GM10266 (cell line): Measurements from ENCODE around the gene GDA.

Experiments
- DNase-seq: peaks from one replicate; pipeline ENCODE4 v3.0.0; 2012; ENCODE audit errors: extremely low spot score
- TF ChIP-seq, protein P1 (sequence below): IDR thresholded peaks from 2 replicates; pipeline ENCODE4 v1.5.1; 2012; ENCODE audit warnings: mild to moderate bottlenecking, low read depth; ENCODE audit not compliant: control insufficient read depth, insufficient read depth; ENCODE audit errors: missing control alignments

The GDA gene

GRCh38 chr9:72149231-72149975, at the start of gene GDA:
Gene GDA (plus strand): TSS chr9:72149440. CDS start chr9:72149560, 120 bp downstream.
- TF ChIP-seq, protein P1, sequence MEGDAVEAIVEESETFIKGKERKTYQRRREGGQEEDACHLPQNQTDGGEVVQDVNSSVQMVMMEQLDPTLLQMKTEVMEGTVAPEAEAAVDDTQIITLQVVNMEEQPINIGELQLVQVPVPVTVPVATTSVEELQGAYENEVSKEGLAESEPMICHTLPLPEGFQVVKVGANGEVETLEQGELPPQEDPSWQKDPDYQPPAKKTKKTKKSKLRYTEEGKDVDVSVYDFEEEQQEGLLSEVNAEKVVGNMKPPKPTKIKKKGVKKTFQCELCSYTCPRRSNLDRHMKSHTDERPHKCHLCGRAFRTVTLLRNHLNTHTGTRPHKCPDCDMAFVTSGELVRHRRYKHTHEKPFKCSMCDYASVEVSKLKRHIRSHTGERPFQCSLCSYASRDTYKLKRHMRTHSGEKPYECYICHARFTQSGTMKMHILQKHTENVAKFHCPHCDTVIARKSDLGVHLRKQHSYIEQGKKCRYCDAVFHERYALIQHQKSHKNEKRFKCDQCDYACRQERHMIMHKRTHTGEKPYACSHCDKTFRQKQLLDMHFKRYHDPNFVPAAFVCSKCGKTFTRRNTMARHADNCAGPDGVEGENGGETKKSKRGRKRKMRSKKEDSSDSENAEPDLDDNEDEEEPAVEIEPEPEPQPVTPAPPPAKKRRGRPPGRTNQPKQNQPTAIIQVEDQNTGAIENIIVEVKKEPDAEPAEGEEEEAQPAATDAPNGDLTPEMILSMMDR: no peak
- DNase-seq: no peak

GRCh38 chr9:72102520-72102919, 46.7 kb upstream of the GDA start:
- TF ChIP-seq, protein P1: no peak

GRCh38 chr9:72113056-72113455, 36.2 kb upstream of the GDA start:
- TF ChIP-seq, protein P1: no peak
- no peak for DNase-seq

More at GRCh38 chr9:72102520-72102919, 46.7 kb upstream of the GDA start:
- no peak for DNase-seq

GRCh38 chr9:72119853-72120252, 29.4 kb upstream of the GDA start:
- TF ChIP-seq, protein P1: no peak
- no peak for DNase-seq

DNA sequence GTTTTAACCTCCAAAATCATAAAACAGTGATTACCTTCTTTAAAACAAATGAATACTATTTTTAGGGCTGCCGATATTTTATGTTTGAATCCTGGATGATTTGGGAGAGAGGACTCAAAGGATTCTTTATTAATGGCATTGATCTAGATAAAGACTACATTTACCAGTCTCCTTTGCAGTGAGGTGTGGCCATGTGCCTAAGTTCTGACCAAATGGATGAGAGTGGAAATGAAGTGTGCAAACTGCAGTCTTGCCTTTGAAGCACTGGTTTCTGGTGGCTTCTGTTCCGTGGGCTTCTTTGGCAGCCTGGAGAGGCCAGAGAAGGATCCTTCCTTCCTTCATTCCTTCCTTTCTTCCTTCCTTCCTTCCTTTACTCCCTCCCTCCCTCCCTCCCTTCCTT, 24.3 kb upstream of the GDA start:
- DNase-seq: no peak

DNA sequence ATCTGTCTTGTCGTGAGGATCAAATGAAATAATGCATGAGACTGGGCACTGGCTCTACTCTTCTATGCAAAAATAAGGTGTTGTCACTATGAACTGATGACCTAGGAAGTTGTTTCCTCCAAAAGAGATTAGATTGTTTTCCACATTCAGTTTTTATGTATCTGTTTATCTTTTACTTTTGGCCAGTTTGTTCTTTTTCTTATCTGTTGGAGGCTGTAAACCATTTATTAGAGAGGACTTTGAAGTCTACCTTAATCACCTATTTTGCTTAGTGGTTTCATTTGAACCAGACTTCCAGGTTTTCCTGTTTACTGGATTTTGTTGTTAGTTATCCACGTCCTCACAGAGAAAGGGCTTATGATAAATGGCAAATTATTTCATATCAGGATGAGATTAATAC, 21.5 kb upstream of the GDA start:
- DNase-seq: no peak
- TF ChIP-seq, protein P1: no peak

More for the DNA sequence above, 24.3 kb upstream of the GDA start:
- TF ChIP-seq, protein P1: no peak

DNA sequence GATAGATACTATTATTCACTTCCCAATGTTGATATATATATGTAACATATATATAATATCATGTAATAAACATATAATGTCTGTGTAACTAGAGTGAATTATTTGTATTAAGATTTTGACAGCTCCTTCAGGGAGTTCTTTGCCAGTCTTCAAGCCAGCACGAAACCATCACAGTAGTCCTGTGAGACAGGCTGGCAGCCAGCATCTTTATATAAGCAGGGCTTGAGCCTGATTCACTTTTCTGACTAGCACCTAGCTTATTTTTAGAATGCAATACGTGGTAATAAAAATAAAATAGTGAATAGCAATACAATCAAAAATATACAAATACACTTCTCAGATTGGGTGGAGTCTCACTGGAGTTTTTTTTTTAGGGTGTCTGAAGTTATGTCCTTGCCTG, 20.7 kb upstream of the GDA start:
- DNase-seq: no peak
- TF ChIP-seq, protein P1: no peak
